ENCODE data around the gene DNAJB1. TPM values are rescaled to one million over a fixed set of nuclear protein-coding genes. Genes with fewer than 3 reads are reported as not detected.
A peak's percentile ranks its signal among the peaks of the same experiment; 100 is the strongest.

DNAJB1 gene
- total and polyA plus RNA-seq, 8 donors = 22.4 to 63.0 (median 29.3) TPM

DNA sequence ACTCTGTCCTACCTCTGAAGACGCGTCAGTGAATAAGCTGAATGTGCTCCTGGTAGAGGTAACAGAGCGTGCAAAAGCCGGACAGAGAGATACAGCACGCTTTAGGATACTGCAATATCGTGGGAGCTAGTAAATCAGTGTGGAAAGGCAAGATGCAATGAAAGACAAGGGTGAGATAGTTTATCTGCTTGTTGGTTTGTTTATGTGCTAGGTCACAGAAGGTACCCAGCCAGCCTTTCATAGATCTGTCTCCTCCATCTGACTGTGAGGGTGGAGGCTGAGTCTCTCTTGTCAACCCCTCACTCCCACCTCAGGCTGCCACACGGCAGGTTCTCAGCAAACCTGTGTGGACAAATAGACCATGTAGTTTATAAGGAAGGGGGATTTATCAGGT lies 21.4 kb downstream of the DNAJB1 start:
- FAIRE-seq (no peak), ATAC-seq (peak in 3 of 4 donors; percentile 1 to 15 (median 9)), DNase-seq (no peak)
- TF ChIP-seq, protein P1, sequence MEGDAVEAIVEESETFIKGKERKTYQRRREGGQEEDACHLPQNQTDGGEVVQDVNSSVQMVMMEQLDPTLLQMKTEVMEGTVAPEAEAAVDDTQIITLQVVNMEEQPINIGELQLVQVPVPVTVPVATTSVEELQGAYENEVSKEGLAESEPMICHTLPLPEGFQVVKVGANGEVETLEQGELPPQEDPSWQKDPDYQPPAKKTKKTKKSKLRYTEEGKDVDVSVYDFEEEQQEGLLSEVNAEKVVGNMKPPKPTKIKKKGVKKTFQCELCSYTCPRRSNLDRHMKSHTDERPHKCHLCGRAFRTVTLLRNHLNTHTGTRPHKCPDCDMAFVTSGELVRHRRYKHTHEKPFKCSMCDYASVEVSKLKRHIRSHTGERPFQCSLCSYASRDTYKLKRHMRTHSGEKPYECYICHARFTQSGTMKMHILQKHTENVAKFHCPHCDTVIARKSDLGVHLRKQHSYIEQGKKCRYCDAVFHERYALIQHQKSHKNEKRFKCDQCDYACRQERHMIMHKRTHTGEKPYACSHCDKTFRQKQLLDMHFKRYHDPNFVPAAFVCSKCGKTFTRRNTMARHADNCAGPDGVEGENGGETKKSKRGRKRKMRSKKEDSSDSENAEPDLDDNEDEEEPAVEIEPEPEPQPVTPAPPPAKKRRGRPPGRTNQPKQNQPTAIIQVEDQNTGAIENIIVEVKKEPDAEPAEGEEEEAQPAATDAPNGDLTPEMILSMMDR (IDR thresholded peaks at IDR 0.05) = no peak
- intact Hi-C loops (cut with DNase I) = no loop called here
- WGBS, 2 donors = 16 to 19% methylated on average over 7 of the region's 7 CpGs
- H3K27ac ChIP-seq = peak overlapping the region; percentile 25 to 83 (median 66)
- H3K36me3 ChIP-seq = no peaks in the 10 kb centered on the region
- no peaks in the 10 kb centered on the region for H3K27me3 ChIP-seq
- no peaks in the 10 kb centered on the region for H3K9me3 ChIP-seq
- H3K4me1 ChIP-seq = peaks cover 0 to 5% (median 4%) of the 10 kb centered on the region in 3 donors
- H3K4me3 ChIP-seq = peak overlapping the region in 3 of 4 donors; percentile 2 to 91 (median 72)

DNA sequence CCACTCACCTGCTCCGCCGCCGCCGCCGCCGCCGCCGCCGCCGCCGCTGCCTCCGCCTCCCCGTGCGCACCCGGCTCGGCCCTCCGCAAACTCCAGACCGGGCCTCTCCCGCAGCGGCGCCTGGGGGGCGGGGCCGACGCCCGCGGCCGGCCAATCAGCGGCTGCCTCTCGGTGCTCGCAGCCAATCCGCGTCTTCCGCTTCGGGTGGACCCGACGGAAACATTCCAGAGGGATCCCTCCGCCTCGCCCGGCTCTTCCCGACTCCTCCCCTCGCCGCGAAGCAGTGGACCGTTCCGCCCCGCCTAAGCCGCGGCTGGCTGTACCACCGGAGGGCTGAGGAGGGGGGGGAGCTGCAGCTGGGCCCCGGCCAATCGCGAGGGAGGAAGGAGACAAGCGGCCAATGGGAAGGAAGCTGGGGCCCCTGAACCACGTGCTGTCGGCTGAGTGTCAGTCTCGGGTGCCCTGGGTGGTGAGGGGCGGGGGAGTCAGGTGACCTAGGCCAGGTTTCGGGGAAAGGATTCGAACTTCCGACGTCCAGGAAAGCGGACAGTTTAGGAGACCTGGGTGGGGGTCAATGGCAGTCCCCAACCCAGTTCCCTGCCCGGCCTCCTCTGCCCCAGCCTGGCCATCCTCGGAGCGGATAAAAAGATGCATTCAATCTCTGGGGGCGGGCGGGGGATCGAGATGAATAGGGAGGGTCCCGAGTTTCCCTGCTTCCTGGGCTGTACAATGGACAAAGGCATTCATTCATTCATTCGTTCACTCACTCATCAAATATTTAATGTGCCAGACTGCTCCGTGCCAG lies 22.0 kb downstream of the DNAJB1 start, which contains the start of gene GIPC1:
Gene GIPC1, minus strand, starts transcription at position 99 of the 805 bp plus-strand sequence. CDS start 13,151 bp downstream, outside the sequence.
- peak within 1 kb of the TSS; percentile 63 to 91 (median 74) for H3K4me3 ChIP-seq
- TF ChIP-seq, protein P1 (IDR thresholded peaks at IDR 0.05) = no peak
- H3K27ac ChIP-seq = peak within 1 kb of the TSS; percentile 25 to 83 (median 70)
- ATAC-seq (peak; percentile 95 to 97 (median 95)), FAIRE-seq (peak; percentile 61), DNase-seq (peak; percentile 95 to 99 (median 98))
- H3K36me3 ChIP-seq = no peaks in the 10 kb centered on the region
- intact Hi-C loops (cut with DNase I) = no loop called here
- no peaks in the 10 kb centered on the region for H3K27me3 ChIP-seq
- WGBS, 2 donors = 2% methylated on average over 42 to 71 of the region's 71 CpGs
- peaks cover 0 to 5% (median 4%) of the 10 kb centered on the region in 3 donors for H3K4me1 ChIP-seq
- H3K9me3 ChIP-seq = no peaks in the 10 kb centered on the region

- 1% methylated on average over 16 to 28 of the region's 28 CpGs for WGBS, 2 donors
- intact Hi-C loops (cut with DNase I) = no loop called here
- peaks cover 0 to 5% (median 4%) of the 10 kb centered on the region in 3 donors for H3K4me1 ChIP-seq
- no peaks in the 10 kb centered on the region for H3K9me3 ChIP-seq
- peak in 1 of 4 donors; percentile 1 for ATAC-seq
- DNase-seq = no peak
- no peaks in the 10 kb centered on the region for H3K36me3 ChIP-seq
- H3K27ac ChIP-seq = peak overlapping the region in 3 of 4 donors; percentile 47 to 64 (median 57)
- peak overlapping the region; percentile 63 to 91 (median 74) for H3K4me3 ChIP-seq
- no peak for FAIRE-seq
- TF ChIP-seq, protein P1 (IDR thresholded peaks at IDR 0.05) = no peak
- H3K27me3 ChIP-seq = no peaks in the 10 kb centered on the region
Measured at GRCh38 chr19:14495672-14496028, 22.5 kb downstream of the DNAJB1 start.

- ATAC-seq (no peak), DNase-seq (no peak), FAIRE-seq (no peak)
- Histone ChIP-seq H3K36me3 (no peaks in the 10 kb centered on the region), H3K27ac (peak overlapping the region in 3 of 4 donors; percentile 47 to 64 (median 57)), H3K4me1 (peaks cover 0 to 5% (median 4%) of the 10 kb centered on the region in 3 donors), H3K4me3 (peak overlapping the region; percentile 63 to 91 (median 74)), H3K9me3 (no peaks in the 10 kb centered on the region), H3K27me3 (no peaks in the 10 kb centered on the region)
- TF ChIP-seq, protein P1 (IDR thresholded peaks at IDR 0.05) = no peak
- WGBS, 2 donors = 25 to 28% methylated on average over 14 of the region's 14 CpGs
- intact Hi-C loops (cut with DNase I) = no loop called here
Measured at GRCh38 chr19:14494910-14495671, 23.1 kb downstream of the DNAJB1 start.
